CD4-positive, alpha-beta memory T cell (primary cell): Measurements from ENCODE around the gene GRAP2. TPM values are rescaled to one million over a fixed set of nuclear protein-coding genes. Genes with fewer than 3 reads are reported as not detected.

Source experiments
- CTCF ChIA-PET: fragments of 350-600 bp; sonication (Branson Sonifier 250); formaldehyde crosslinking; loops from one replicate; lab custom pipeline; 2021; ENCODE audit warnings: inconsistent platforms; ENCODE audit not compliant: partially characterized antibody; lab: Charles Lee
- POLR2A ChIA-PET: fragments of 350-600 bp; sonication (Branson Sonifier 250); formaldehyde crosslinking; loops from one replicate; lab custom pipeline; 2021; ENCODE audit not compliant: partially characterized antibody; lab: Charles Lee
- DNase-seq, 5 donors: peaks; one replicate each; pipeline versions ENCODE4 v3.0.0 to v3.0.0-alpha.2; 2020 to 2022; ENCODE audit warnings: mixed read lengths in 1 of 5
- H3K27ac ChIP-seq: one replicate; pipeline ENCODE4 v1.7.0; 2013; ENCODE audit warnings: low read depth, low read length
- H3K27me3 ChIP-seq: 2 replicates; pipeline ENCODE4 v1.7.0; 2013; ENCODE audit warnings: mild to moderate bottlenecking, low read length, moderate library complexity; ENCODE audit not compliant: insufficient read depth
- H3K36me3 ChIP-seq: 2 replicates; pipeline ENCODE4 v1.7.0; 2013; ENCODE audit warnings: mild to moderate bottlenecking, low read length, moderate library complexity; ENCODE audit not compliant: insufficient read depth
- H3K4me1 ChIP-seq: 2 replicates; pipeline ENCODE4 v1.7.0; 2013; ENCODE audit warnings: mild to moderate bottlenecking, low read length, moderate library complexity; ENCODE audit not compliant: insufficient read depth
- H3K4me3 ChIP-seq, 2 donors: one replicate each; pipeline ENCODE4 v1.7.0; 2013; ENCODE audit warnings: low read length in 2 of 2, mild to moderate bottlenecking in 1 of 2
- H3K9me3 ChIP-seq, 2 donors: one replicate each; pipeline ENCODE4 v1.7.0; 2013; ENCODE audit warnings: low read length in 2 of 2, control low read depth in 1 of 2; ENCODE audit not compliant: control insufficient read depth in 1 of 2
- H3K27ac Mint-ChIP-seq, 7 donors: one replicate each; pipeline ENCODE4 v1.8.0; 2020 to 2021; ENCODE audit warnings: mixed read lengths in 7 of 7, mild to moderate bottlenecking in 6 of 7, inconsistent platforms in 3 of 7, moderate library complexity in 3 of 7
- H3K27me3 Mint-ChIP-seq, 2 donors: one replicate each; pipeline ENCODE4 v1.8.0; 2020 to 2021; ENCODE audit warnings: mixed read lengths in 2 of 2
- H3K36me3 Mint-ChIP-seq, 2 donors: one replicate each; pipeline ENCODE4 v1.8.0; 2020 to 2021; ENCODE audit warnings: mixed read lengths in 2 of 2, inconsistent platforms in 1 of 2, mild to moderate bottlenecking in 1 of 2
- H3K4me1 Mint-ChIP-seq, 4 donors: one replicate each; pipeline ENCODE4 v1.8.0; 2020 to 2021; ENCODE audit warnings: mixed read lengths in 4 of 4, mild to moderate bottlenecking in 1 of 4
- H3K4me3 Mint-ChIP-seq, 8 donors: one replicate each; pipeline ENCODE4 v1.8.0; 2020 to 2021; ENCODE audit warnings: mixed read lengths in 8 of 8, mild to moderate bottlenecking in 7 of 8, moderate library complexity in 6 of 8, inconsistent platforms in 3 of 8
- H3K9me3 Mint-ChIP-seq, 8 donors: one replicate each; pipeline ENCODE4 v1.8.0; 2020 to 2021; ENCODE audit warnings: mixed read lengths in 8 of 8, mild to moderate bottlenecking in 5 of 8, inconsistent platforms in 3 of 8, moderate library complexity in 1 of 8
- intact Hi-C: fragments of 100-400 bp; cut with micrococcal nuclease; formaldehyde crosslinking; loops from one replicate; pipeline ENCODE4 v1.15.1; 2023
- polyA plus RNA-seq, 2 donors: library from polyadenylated mRNA; unstranded; fragments of 300-500 nt; fragmentation: Illumina TruSeq; gene quantifications; one replicate each; pipeline ENCODE4 v1.2.3, GENCODE V29; 2021
- total RNA-seq, 2 experiments: library from RNA; stranded (reverse); gene quantifications; one replicate each; pipeline ENCODE4 v1.2.3, GENCODE V29; 2021

GRAP2 gene
- total and polyA plus RNA-seq, 4 experiments from 2014 or later = 53.1 to 140 (median 110) TPM

GRCh38 chr22:39917776-39918495 lies 17.1 kb downstream of the GRAP2 start:
- Histone ChIP-seq H3K9me3 (no peaks in the 10 kb centered on the region), H3K27ac (peak overlapping the region; percentile 55), H3K27me3 (no peaks in the 10 kb centered on the region), H3K4me1 (peaks cover 98% of the 10 kb centered on the region), H3K36me3 (no peaks in the 10 kb centered on the region), H3K4me3 (peak overlapping the region in 1 of 2 donors; percentile 38)
- Mint-ChIP-seq H3K4me1 (peaks cover 78 to 99% (median 89%) of the 10 kb centered on the region in 4 donors), H3K27ac (peak overlapping the region in 6 of 7 donors; percentile 90 to 96 (median 92)), H3K4me3 (peak overlapping the region; percentile 60 to 89 (median 79)), H3K36me3 (peaks cover 21 to 66% of the 10 kb centered on the region in 2 donors), H3K9me3 (no peaks in the 10 kb centered on the region), H3K27me3 (peaks cover 0 to 1% of the 10 kb centered on the region in 2 donors)
- ChIA-PET POLR2A (interaction anchor here (1.4 to 17.3 kb wide), 6 partner anchors 8 to 34 kb away, joined by 3 to 424 read pairs (median 42); partner anchors contain the start of gene GRAP2), CTCF (interaction anchor here (1.0 to 4.6 kb wide), 5 partner anchors 9 to 21 kb away, joined by 3 to 46 read pairs (median 5); no protein-coding TSS in a partner anchor)
- no peak for DNase-seq
- intact Hi-C loops = loop anchor here (1.0 kb wide), 1 partner anchor 13 kb away; no protein-coding TSS in a partner anchor

GRCh38 chr22:39920134-39920743 lies 19.4 kb downstream of the GRAP2 start:
- H3K27me3 ChIP-seq = no peaks in the 10 kb centered on the region
- no peaks in the 10 kb centered on the region for H3K9me3 ChIP-seq
- H3K36me3 Mint-ChIP-seq = peaks cover 19 to 65% of the 10 kb centered on the region in 2 donors
- ChIA-PET CTCF (interaction anchor here (1.0 to 6.9 kb wide), 9 partner anchors 11 to 385 kb away, joined by 3 to 68 read pairs (median 7); partner anchors contain the start of gene GRAP2), POLR2A (interaction anchor here (0.9 to 11.5 kb wide), 11 partner anchors 9 to 259 kb away, joined by 3 to 424 read pairs (median 6); partner anchors contain the start of gene GRAP2)
- H3K27ac ChIP-seq = peak overlapping the region; percentile 57
- H3K27me3 Mint-ChIP-seq = peaks cover 0 to 1% of the 10 kb centered on the region in 2 donors
- intact Hi-C loops = loop anchor here (2.0 kb wide), 1 partner anchor 13 kb away; no protein-coding TSS in a partner anchor
- peak overlapping the region; percentile 81 to 91 (median 86) for H3K4me3 Mint-ChIP-seq
- peak in 1 of 5 donors; percentile 86 for DNase-seq
- no peaks in the 10 kb centered on the region for H3K36me3 ChIP-seq
- no peaks in the 10 kb centered on the region for H3K9me3 Mint-ChIP-seq
- H3K4me3 ChIP-seq = peak overlapping the region in 1 of 2 donors; percentile 8
- H3K27ac Mint-ChIP-seq = peak overlapping the region in 6 of 7 donors; percentile 96 to 99 (median 98)
- peaks cover 79 to 99% (median 89%) of the 10 kb centered on the region in 4 donors for H3K4me1 Mint-ChIP-seq
- peaks cover 100% of the 10 kb centered on the region for H3K4me1 ChIP-seq

- H3K4me1 ChIP-seq = peaks cover 100% of the 10 kb centered on the region
- ChIA-PET POLR2A (interaction anchor here (0.7 to 11.5 kb wide), 8 partner anchors 9 to 399 kb away, joined by 3 to 424 read pairs (median 8); partner anchors contain the start of gene GRAP2), CTCF (interaction anchor here (0.9 to 6.9 kb wide), 4 partner anchors 9 to 395 kb away, joined by 3 to 68 read pairs (median 3); no protein-coding TSS in a partner anchor)
- H3K4me3 ChIP-seq = no peak overlapping the region
- H3K36me3 ChIP-seq = no peaks in the 10 kb centered on the region
- Mint-ChIP-seq H3K4me1 (peaks cover 63 to 79% (median 70%) of the 10 kb centered on the region in 4 donors), H3K27ac (peak overlapping the region in 6 of 7 donors; percentile 19 to 93 (median 72)), H3K9me3 (no peaks in the 10 kb centered on the region), H3K27me3 (peaks cover 0 to 1% of the 10 kb centered on the region in 2 donors), H3K36me3 (peaks cover 25 to 62% of the 10 kb centered on the region in 2 donors), H3K4me3 (peak overlapping the region in 5 of 8 donors; percentile 22 to 64 (median 33))
- H3K27ac ChIP-seq = peak overlapping the region; percentile 6
- intact Hi-C loops = no loop called here
- no peaks in the 10 kb centered on the region for H3K27me3 ChIP-seq
- no peaks in the 10 kb centered on the region for H3K9me3 ChIP-seq
- DNase-seq = no peak
Observed at GRCh38 chr22:39923696-39924095, 22.8 kb downstream of the GRAP2 start.

GRCh38 chr22:39924286-39924685 lies 23.4 kb downstream of the GRAP2 start:
- H3K4me3 Mint-ChIP-seq = peak overlapping the region in 4 of 8 donors; percentile 33 to 64 (median 62)
- H3K9me3 Mint-ChIP-seq = no peaks in the 10 kb centered on the region
- POLR2A ChIA-PET = interaction anchor here (0.7 to 11.5 kb wide), 13 partner anchors 8 to 1657 kb away, joined by 3 to 424 read pairs (median 5); partner anchors contain the start of gene GRAP2
- Histone ChIP-seq H3K9me3 (no peaks in the 10 kb centered on the region), H3K27ac (peak overlapping the region; percentile 49), H3K4me3 (no peak overlapping the region), H3K27me3 (no peaks in the 10 kb centered on the region), H3K4me1 (peaks cover 100% of the 10 kb centered on the region), H3K36me3 (no peaks in the 10 kb centered on the region)
- peak overlapping the region in 5 of 7 donors; percentile 55 to 93 (median 79) for H3K27ac Mint-ChIP-seq
- CTCF ChIA-PET = interaction anchor here (1.0 to 6.9 kb wide), 5 partner anchors 8 to 395 kb away, joined by 3 to 68 read pairs (median 11); no protein-coding TSS in a partner anchor
- H3K36me3 Mint-ChIP-seq = peaks cover 25 to 62% of the 10 kb centered on the region in 2 donors
- no peak for DNase-seq
- peaks cover 61 to 75% (median 68%) of the 10 kb centered on the region in 4 donors for H3K4me1 Mint-ChIP-seq
- intact Hi-C loops = no loop called here
- H3K27me3 Mint-ChIP-seq = peaks cover 0 to 1% of the 10 kb centered on the region in 2 donors

- ChIA-PET CTCF (interaction anchor here (0.6 to 6.9 kb wide), 8 partner anchors 9 to 428 kb away, joined by 3 to 68 read pairs (median 10); no protein-coding TSS in a partner anchor), POLR2A (interaction anchor here (0.7 to 11.5 kb wide), 13 partner anchors 7 to 1656 kb away, joined by 3 to 424 read pairs (median 3); partner anchors contain the start of gene GRAP2)
- Histone ChIP-seq H3K27me3 (no peaks in the 10 kb centered on the region), H3K36me3 (no peaks in the 10 kb centered on the region), H3K27ac (peak overlapping the region; percentile 49), H3K4me3 (peak overlapping the region; percentile 25 to 27), H3K9me3 (no peaks in the 10 kb centered on the region), H3K4me1 (peaks cover 100% of the 10 kb centered on the region)
- intact Hi-C loops = no loop called here
- H3K27me3 Mint-ChIP-seq = peaks cover 0 to 1% of the 10 kb centered on the region in 2 donors
- H3K4me3 Mint-ChIP-seq = peak overlapping the region in 1 of 8 donors; percentile 55
- peaks cover 21 to 54% of the 10 kb centered on the region in 2 donors for H3K36me3 Mint-ChIP-seq
- H3K27ac Mint-ChIP-seq = peak overlapping the region in 5 of 7 donors; percentile 72 to 93 (median 92)
- peaks cover 51 to 65% (median 58%) of the 10 kb centered on the region in 4 donors for H3K4me1 Mint-ChIP-seq
- H3K9me3 Mint-ChIP-seq = no peaks in the 10 kb centered on the region
- no peak for DNase-seq
Observed at GRCh38 chr22:39925273-39925672, 24.4 kb downstream of the GRAP2 start.

GRCh38 chr22:39925909-39926679 lies 25.2 kb downstream of the GRAP2 start:
- Mint-ChIP-seq H3K27ac (peak overlapping the region in 5 of 7 donors; percentile 72 to 93 (median 92)), H3K9me3 (no peaks in the 10 kb centered on the region), H3K27me3 (no peaks in the 10 kb centered on the region), H3K36me3 (peaks cover 18 to 46% of the 10 kb centered on the region in 2 donors), H3K4me3 (peak overlapping the region in 1 of 8 donors; percentile 55), H3K4me1 (peaks cover 43 to 56% (median 51%) of the 10 kb centered on the region in 4 donors)
- Histone ChIP-seq H3K36me3 (no peaks in the 10 kb centered on the region), H3K27me3 (no peaks in the 10 kb centered on the region), H3K27ac (peak overlapping the region; percentile 49), H3K4me1 (peaks cover 100% of the 10 kb centered on the region), H3K9me3 (no peaks in the 10 kb centered on the region), H3K4me3 (peak overlapping the region; percentile 25 to 27)
- intact Hi-C loops = no loop called here
- DNase-seq = peak; percentile 49 to 66 (median 52)
- ChIA-PET POLR2A (interaction anchor here (1.0 to 11.5 kb wide), 10 partner anchors 6 to 403 kb away, joined by 3 to 424 read pairs (median 7); partner anchors contain the start of gene GRAP2), CTCF (interaction anchor here (0.6 to 6.9 kb wide), 11 partner anchors 8 to 429 kb away, joined by 3 to 68 read pairs (median 5); no protein-coding TSS in a partner anchor)
